Measurements from ENCODE around the gene WASL. TPM values are rescaled to one million over a fixed set of nuclear protein-coding genes. Genes with fewer than 3 reads are reported as not detected.
A peak's percentile ranks its signal among the peaks of the same experiment; 100 is the strongest.

WASL gene
- total RNA-seq, 2 experiments from 2014 or later, result 5.8 to 5.9 TPM

DNA sequence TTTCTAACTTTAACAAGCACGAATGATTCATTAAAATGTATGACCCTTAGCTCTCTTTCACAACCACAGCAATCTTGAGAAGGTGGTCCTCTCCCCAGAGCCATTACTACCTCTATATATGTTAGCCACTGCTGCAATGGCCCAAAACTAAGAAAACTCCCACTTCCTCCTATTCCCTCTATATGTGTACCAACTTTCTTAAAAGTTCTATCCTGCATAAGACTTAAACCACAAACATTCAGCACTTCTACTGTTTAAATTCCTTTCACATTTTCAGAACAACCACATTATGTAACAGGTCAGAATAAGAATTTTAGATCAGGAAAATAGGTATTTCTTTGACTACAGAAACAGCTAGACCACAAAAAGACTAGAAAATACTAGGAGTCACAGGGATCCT lies 36.2 kb downstream of the WASL start:
- Mint-ChIP-seq H3K27ac (peak overlapping the region; percentile 65), H3K4me3 (no peak overlapping the region), H3K27me3 (no peaks in the 10 kb centered on the region), H3K4me1 (ENCODE audit: low read depth) (peaks cover 56% of the 10 kb centered on the region), H3K9me3 (no peaks in the 10 kb centered on the region), H3K36me3 (ENCODE audit: low read depth) (peaks cover 15% of the 10 kb centered on the region)
- no peak for ATAC-seq
- POLR2A ChIA-PET, result interaction anchor here (1.0 kb wide), 1 partner anchor 37 kb away, joined by 3 read pairs; no protein-coding TSS in a partner anchor
- DNase-seq, result no peak
- TF ChIP-seq, protein P1, sequence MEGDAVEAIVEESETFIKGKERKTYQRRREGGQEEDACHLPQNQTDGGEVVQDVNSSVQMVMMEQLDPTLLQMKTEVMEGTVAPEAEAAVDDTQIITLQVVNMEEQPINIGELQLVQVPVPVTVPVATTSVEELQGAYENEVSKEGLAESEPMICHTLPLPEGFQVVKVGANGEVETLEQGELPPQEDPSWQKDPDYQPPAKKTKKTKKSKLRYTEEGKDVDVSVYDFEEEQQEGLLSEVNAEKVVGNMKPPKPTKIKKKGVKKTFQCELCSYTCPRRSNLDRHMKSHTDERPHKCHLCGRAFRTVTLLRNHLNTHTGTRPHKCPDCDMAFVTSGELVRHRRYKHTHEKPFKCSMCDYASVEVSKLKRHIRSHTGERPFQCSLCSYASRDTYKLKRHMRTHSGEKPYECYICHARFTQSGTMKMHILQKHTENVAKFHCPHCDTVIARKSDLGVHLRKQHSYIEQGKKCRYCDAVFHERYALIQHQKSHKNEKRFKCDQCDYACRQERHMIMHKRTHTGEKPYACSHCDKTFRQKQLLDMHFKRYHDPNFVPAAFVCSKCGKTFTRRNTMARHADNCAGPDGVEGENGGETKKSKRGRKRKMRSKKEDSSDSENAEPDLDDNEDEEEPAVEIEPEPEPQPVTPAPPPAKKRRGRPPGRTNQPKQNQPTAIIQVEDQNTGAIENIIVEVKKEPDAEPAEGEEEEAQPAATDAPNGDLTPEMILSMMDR (IDR thresholded peaks at IDR 0.05), result no peak
- intact Hi-C loops (cut with micrococcal nuclease), result loop anchor here (5.0 kb wide), 1 partner anchor 35 kb away; the partner anchor contains the start of gene WASL
- CTCF ChIA-PET, result interaction anchor here (1.3 kb wide), 1 partner anchor 36 kb away, joined by 6 read pairs; the partner anchor contains the start of gene WASL

DNA sequence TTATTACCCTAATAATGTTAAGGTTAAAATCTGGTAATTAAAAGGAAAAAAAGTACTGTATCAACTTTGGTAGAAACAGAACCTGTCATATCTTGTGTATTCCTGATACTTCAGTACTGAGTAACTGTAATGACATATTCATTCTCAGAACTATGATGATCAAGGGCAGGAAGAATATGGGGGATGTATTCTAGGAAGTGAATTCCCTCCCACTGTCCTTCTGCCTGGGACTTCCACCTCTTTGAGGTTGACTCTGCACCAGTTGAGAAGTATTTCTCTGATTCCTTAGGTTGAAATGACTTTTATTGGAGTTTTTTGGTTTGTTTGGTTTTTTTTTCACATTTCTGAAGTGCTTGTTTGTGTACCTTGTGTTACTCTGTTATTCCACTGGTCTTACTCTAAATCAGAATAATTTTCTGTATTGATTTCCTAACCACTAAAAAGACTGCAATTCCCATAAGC lies 36.9 kb downstream of the WASL start:
- Mint-ChIP-seq H3K9me3 (no peaks in the 10 kb centered on the region), H3K27me3 (no peaks in the 10 kb centered on the region), H3K4me3 (peak overlapping the region; percentile 21), H3K27ac (peak overlapping the region; percentile 80), H3K36me3 (ENCODE audit: low read depth) (peaks cover 15% of the 10 kb centered on the region), H3K4me1 (ENCODE audit: low read depth) (peaks cover 55% of the 10 kb centered on the region)
- POLR2A ChIA-PET, result interaction anchor here (1.0 kb wide), 1 partner anchor 37 kb away, joined by 3 read pairs; no protein-coding TSS in a partner anchor
- intact Hi-C loops (cut with micrococcal nuclease), result loop anchor here (5.0 kb wide), 1 partner anchor 35 kb away; the partner anchor contains the start of gene WASL
- CTCF ChIA-PET, result interaction anchor here (1.3 kb wide), 1 partner anchor 37 kb away, joined by 6 read pairs; the partner anchor contains the start of gene WASL
- DNase-seq (peak; percentile 22), ATAC-seq (peak; percentile 88)
- TF ChIP-seq, protein P1 (IDR thresholded peaks at IDR 0.05), result no peak

DNA sequence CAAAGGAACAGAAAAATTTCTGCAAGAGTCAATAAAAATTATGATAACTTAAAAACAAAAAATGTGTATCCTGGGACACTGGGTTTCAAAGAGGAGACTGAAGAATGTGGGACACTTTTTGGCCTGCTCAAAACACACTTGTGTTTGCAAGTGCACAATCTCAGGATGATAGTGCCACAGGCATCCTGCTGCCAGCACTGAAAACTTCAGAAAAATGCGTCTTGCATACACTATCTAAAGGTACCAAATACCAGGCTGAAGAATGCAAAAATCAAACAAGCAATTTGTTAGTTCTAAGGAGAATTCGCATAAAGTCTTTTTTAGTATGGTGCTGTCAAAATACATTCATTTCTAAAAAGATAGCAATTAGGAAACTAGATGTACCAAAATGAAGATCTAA lies 38.1 kb downstream of the WASL start:
- ATAC-seq, result no peak

DNA sequence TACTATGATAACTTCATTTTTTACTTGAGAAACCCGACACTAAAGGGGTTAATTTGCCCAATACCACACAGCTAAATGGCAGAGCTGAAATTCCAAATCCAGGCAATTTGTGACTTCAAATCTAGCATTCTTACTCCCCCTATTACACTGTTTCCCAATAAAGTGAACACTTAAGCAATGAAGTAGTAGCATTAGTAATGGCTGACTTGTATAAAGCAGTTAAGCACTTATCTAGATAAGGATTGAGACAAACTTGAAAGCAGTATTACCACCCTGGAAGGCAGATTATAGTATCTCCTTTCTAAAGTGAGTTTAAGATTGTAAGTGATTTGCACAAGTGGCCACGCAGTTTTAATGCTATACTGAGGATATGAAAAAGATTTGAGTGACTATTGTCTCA lies 39.3 kb downstream of the WASL start:
- Mint-ChIP-seq H3K36me3 (ENCODE audit: low read depth) (peaks cover 12% of the 10 kb centered on the region), H3K4me3 (no peak overlapping the region), H3K27me3 (no peaks in the 10 kb centered on the region), H3K4me1 (ENCODE audit: low read depth) (peaks cover 38% of the 10 kb centered on the region), H3K9me3 (no peaks in the 10 kb centered on the region), H3K27ac (no peak overlapping the region)
- intact Hi-C loops (cut with micrococcal nuclease), result no loop called here
- TF ChIP-seq, protein P1 (IDR thresholded peaks at IDR 0.05), result no peak
- ATAC-seq (no peak), DNase-seq (no peak)
- CTCF ChIA-PET, result interaction anchor here (1.1 kb wide), 1 partner anchor 9 kb away, joined by 3 read pairs; no protein-coding TSS in a partner anchor
- POLR2A ChIA-PET, result no interaction called here

More for the DNA sequence above, 38.1 kb downstream of the WASL start:
- Mint-ChIP-seq H3K9me3 (no peaks in the 10 kb centered on the region), H3K4me3 (no peak overlapping the region), H3K4me1 (ENCODE audit: low read depth) (peaks cover 49% of the 10 kb centered on the region), H3K36me3 (ENCODE audit: low read depth) (peaks cover 15% of the 10 kb centered on the region), H3K27ac (peak overlapping the region; percentile 68), H3K27me3 (no peaks in the 10 kb centered on the region)
- POLR2A ChIA-PET, result interaction anchor here (0.6 kb wide), 1 partner anchor 172 kb away, joined by 3 read pairs; no protein-coding TSS in a partner anchor
- CTCF ChIA-PET, result no interaction called here
- TF ChIP-seq, protein P1 (IDR thresholded peaks at IDR 0.05), result no peak
- no peak for DNase-seq
- intact Hi-C loops (cut with micrococcal nuclease), result loop anchor here (5.0 kb wide), 1 partner anchor 37 kb away; the partner anchor contains the start of gene WASL

DNA sequence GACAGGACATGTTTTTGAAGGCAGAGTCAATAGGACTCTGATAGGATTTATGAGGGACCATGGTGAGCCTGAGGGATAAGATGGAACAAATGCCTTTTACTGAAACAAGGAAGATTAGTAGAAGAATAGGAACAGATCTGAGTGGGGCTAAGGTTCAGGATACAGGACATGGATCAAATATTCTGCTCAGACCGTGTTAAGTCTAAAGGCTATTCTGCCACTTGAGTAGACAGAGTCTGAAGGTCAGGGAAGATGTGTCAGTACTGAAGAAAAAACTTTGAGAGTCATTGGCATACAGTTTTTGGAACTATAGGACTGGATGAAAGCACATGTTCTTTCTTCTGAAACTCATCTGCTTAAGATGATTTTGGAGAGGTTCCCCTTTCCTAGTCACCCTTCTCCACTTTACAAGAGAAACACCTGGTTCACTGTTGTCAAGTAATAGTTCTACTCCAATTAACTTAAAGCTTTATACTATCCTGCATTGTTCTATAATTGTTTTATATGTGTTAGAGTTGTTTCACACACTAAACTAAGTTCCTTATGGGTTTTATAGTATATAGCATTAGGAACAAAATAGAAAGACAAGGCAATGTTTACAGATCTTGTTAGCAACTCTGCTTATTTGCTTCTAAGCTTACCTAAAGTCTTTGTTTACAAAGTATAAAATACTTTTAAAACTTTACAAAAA lies 43.4 kb downstream of the WASL start:
- Mint-ChIP-seq H3K4me1 (ENCODE audit: low read depth) (peaks cover under 1% of the 10 kb centered on the region), H3K4me3 (no peak overlapping the region), H3K36me3 (ENCODE audit: low read depth) (peaks cover 10% of the 10 kb centered on the region), H3K27ac (peak overlapping the region; percentile 4), H3K9me3 (no peaks in the 10 kb centered on the region), H3K27me3 (no peaks in the 10 kb centered on the region)
- TF ChIP-seq, protein P1 (IDR thresholded peaks at IDR 0.05), result no peak
- ChIA-PET POLR2A (interaction anchor here (0.5 kb wide), 1 partner anchor 185 kb away, joined by 3 read pairs; no protein-coding TSS in a partner anchor), CTCF (no interaction called here)
- DNase-seq (no peak), ATAC-seq (no peak)
- intact Hi-C loops (cut with micrococcal nuclease), result no loop called here

Data from activated CD8-positive, alpha-beta T cell treated with anti-CD3 and anti-CD28 coated beads for 36 hours (primary cell).